Stimulated activated CD4-positive, alpha-beta T cell treated with anti-CD3 and anti-CD28 coated beads, Interleukin-12 subunit alpha, Interleukin-12 subunit beta, amount 100 ng/mL, for 4 hours (primary cell): Measurements from ENCODE around the gene PARP12.
A peak's percentile ranks its signal among the peaks of the same experiment; 100 is the strongest.
"Not testable (repeated sequence)": the region's sequence is repeated elsewhere in the genome, so short reads cannot be mapped to it uniquely, and the experiment has no call there.

Experiments
- DNase-seq: peaks from one replicate; pipeline ENCODE4 v3.0.0-alpha.2; 2020

The PARP12 gene

GRCh38 chr7:140062528-140063299 lies at the start of gene PARP12:
PARP12 (minus strand) TSS chr7:140062951; CDS start chr7:140062847, 104 bp downstream.
- DNase-seq: peak; percentile 73

GRCh38 chr7:140108777-140109176 lies 46.0 kb upstream of the PARP12 start:
- not testable (repeated sequence) for DNase-seq

- no peak for DNase-seq
These were observed 33.7 kb upstream of the PARP12 start for GRCh38 chr7:140096459-140096858.

- no peak for DNase-seq
These were observed 30.6 kb upstream of the PARP12 start for GRCh38 chr7:140093375-140093774.

- DNase-seq: no peak
These were observed 22.7 kb upstream of the PARP12 start for GRCh38 chr7:140085447-140085846.

- no peak for DNase-seq
These were observed 22.2 kb upstream of the PARP12 start for GRCh38 chr7:140084972-140085371.

- no peak for DNase-seq
These were observed 21.4 kb upstream of the PARP12 start for GRCh38 chr7:140084142-140084655.

GRCh38 chr7:140082770-140083169 lies 20.0 kb upstream of the PARP12 start:
- no peak for DNase-seq

GRCh38 chr7:140081774-140082425 lies 19.1 kb upstream of the PARP12 start:
- DNase-seq: no peak

GRCh38 chr7:140080919-140081318 lies 18.2 kb upstream of the PARP12 start:
- DNase-seq: no peak

GRCh38 chr7:140079121-140079536 lies 16.4 kb upstream of the PARP12 start:
- no peak for DNase-seq

GRCh38 chr7:140078392-140078791 lies 15.6 kb upstream of the PARP12 start:
- DNase-seq: no peak

GRCh38 chr7:140074780-140075179 lies 12.0 kb upstream of the PARP12 start:
- no peak for DNase-seq

- no peak for DNase-seq
These were observed 7.8 kb upstream of the PARP12 start for GRCh38 chr7:140070546-140070945.

GRCh38 chr7:140069298-140069949 lies 6.7 kb upstream of the PARP12 start:
- DNase-seq: no peak

GRCh38 chr7:140068033-140068432 lies 5.3 kb upstream of the PARP12 start:
- no peak for DNase-seq

GRCh38 chr7:140067052-140067451 lies 4.3 kb upstream of the PARP12 start:
- no peak for DNase-seq

GRCh38 chr7:140062118-140062527 lies 628 bp downstream of the PARP12 start:
- DNase-seq: peak; percentile 35

GRCh38 chr7:140061607-140061930 lies 1.2 kb downstream of the PARP12 start:
- DNase-seq: no peak

GRCh38 chr7:140060788-140061606 lies 1.8 kb downstream of the PARP12 start:
- DNase-seq: no peak

- DNase-seq: no peak
These were observed 2.5 kb downstream of the PARP12 start for GRCh38 chr7:140060243-140060630.

GRCh38 chr7:140059273-140060242 lies 3.2 kb downstream of the PARP12 start:
- DNase-seq: peak; percentile 31
